PC-9 (cell line): ENCODE measurements around the gene VAPA. TPM values are rescaled to one million over a fixed set of nuclear protein-coding genes. Genes with fewer than 3 reads are reported as not detected.

Experiments
- BruUV-seq: library from RNA; stranded (reverse); fragments of 400-500 nt; replicated peaks from 2 replicates; lab custom pipeline; 2021; lab: Mats Ljungman, UMichigan
- CTCF ChIA-PET: fragments of 300-600 bp; sonication (Branson Sonifier 250); formaldehyde crosslinking; loops from one replicate; lab custom pipeline; 2022; ENCODE audit warnings: antibody characterized with exemption; lab: Charles Lee
- POLR2A ChIA-PET: fragments of 300-600 bp; sonication (Branson Sonifier 250); formaldehyde crosslinking; loops from one replicate; lab custom pipeline; 2022; ENCODE audit warnings: antibody characterized with exemption; ENCODE audit not compliant: unreplicated experiment; lab: Charles Lee
- DNase-seq, 2 experiments: peaks; one replicate each; pipeline versions ENCODE4 v3.0.0 to v3.0.0-alpha.2; 2015 to 2022; ENCODE audit warnings: mixed read lengths in 1 of 2
- H2AFZ ChIP-seq: fragments of 200-600 bp; sonication (generic); 2 replicates; pipeline ENCODE4 v1.8.1; 2017; ENCODE audit warnings: antibody characterized with exemption
- H3F3A ChIP-seq: fragments of 200-600 bp; sonication (generic); 2 replicates; pipeline ENCODE4 v1.8.1; 2017; ENCODE audit warnings: antibody characterized with exemption, mild to moderate bottlenecking, low read depth; ENCODE audit not compliant: insufficient read depth
- H3K27ac ChIP-seq: fragments of 200-600 bp; sonication (generic); 2 replicates; pipeline ENCODE4 v1.6.1; 2016; ENCODE audit warnings: mixed run types
- H3K27me3 ChIP-seq: fragments of 200-600 bp; sonication (generic); 2 replicates; pipeline ENCODE4 v1.6.1; 2016; ENCODE audit warnings: low read depth, mixed run types; ENCODE audit not compliant: insufficient read depth
- H3K36me3 ChIP-seq: fragments of 200-600 bp; sonication (generic); 2 replicates; pipeline ENCODE4 v1.6.1; 2016; ENCODE audit warnings: low read depth, mixed run types
- H3K4me1 ChIP-seq: fragments of 200-600 bp; sonication (generic); replicated peaks from 2 replicates; pipeline ENCODE4 v1.6.1; 2016; ENCODE audit warnings: mixed run types; ENCODE audit not compliant: insufficient read depth
- H3K4me2 ChIP-seq: fragments of 200-600 bp; sonication (generic); 2 replicates; pipeline ENCODE4 v1.6.1; 2017; ENCODE audit warnings: mixed run types
- H3K4me3 ChIP-seq: fragments of 200-600 bp; sonication (generic); 2 replicates; pipeline ENCODE4 v1.6.1; 2016; ENCODE audit warnings: mixed run types
- H3K79me2 ChIP-seq: fragments of 200-600 bp; sonication (generic); 2 replicates; pipeline ENCODE4 v1.6.1; 2017; ENCODE audit warnings: low read depth, mixed run types
- H3K9me2 ChIP-seq: fragments of 200-600 bp; sonication (generic); 2 replicates; pipeline ENCODE4 v1.8.1; 2017; ENCODE audit warnings: mild to moderate bottlenecking; ENCODE audit not compliant: insufficient read depth
- H3K9me3 ChIP-seq: fragments of 200-600 bp; sonication (generic); 2 replicates; pipeline ENCODE4 v1.8.1; 2016; ENCODE audit warnings: low read depth; ENCODE audit not compliant: insufficient read depth
- H4K20me1 ChIP-seq: fragments of 200-600 bp; sonication (generic); 2 replicates; pipeline ENCODE4 v1.8.1; 2017; ENCODE audit not compliant: insufficient read depth
- CTCF ChIP-seq: fragments of 200-600 bp; sonication (generic); conservative IDR thresholded peaks from 2 replicates; pipeline ENCODE4 v1.6.1; 2017; ENCODE audit warnings: mixed run types, antibody characterized with exemption, mild to moderate bottlenecking, moderate library complexity
- EZH2 ChIP-seq: fragments of 200-600 bp; sonication (generic); IDR thresholded peaks from 2 replicates; pipeline ENCODE4 v1.8.0; 2017; ENCODE audit warnings: antibody characterized with exemption, low read depth
- intact Hi-C: fragments of 100-400 bp; cut with micrococcal nuclease; formaldehyde crosslinking; loops from one replicate; pipeline ENCODE4 v1.10.0; 2022; ENCODE audit not compliant: unreplicated experiment
- total RNA-seq: library from RNA; stranded (reverse); gene quantifications from 2 replicates; pipeline ENCODE4 v1.2.3, GENCODE V29; 2021

VAPA gene
- total RNA-seq, 1 experiment from 2014 or later: 340 TPM

- H3K27me3 ChIP-seq: peaks cover 6% of the 10 kb centered on the region; the same call in 1 of the 2 replicates
- CTCF ChIA-PET: no interaction called here
- no peaks in the 10 kb centered on the region for H3K9me2 ChIP-seq
- H3K36me3 ChIP-seq: no peaks in the 10 kb centered on the region
- H3F3A ChIP-seq: no peaks in the 10 kb centered on the region
- 0 out of 2 replicates have a peak, but pooled peaks cover 5% of the 10 kb centered on the region for H3K9me3 ChIP-seq
- DNase-seq: no peak
- intact Hi-C loops: no loop called here
- no peaks in the 10 kb centered on the region for H3K79me2 ChIP-seq
- POLR2A ChIA-PET: no interaction called here
- no peaks in the 10 kb centered on the region for H3K4me1 ChIP-seq
- no peak overlapping the region for H2AFZ ChIP-seq
- no TSS peak for BruUV-seq
- H3K27ac ChIP-seq: no peak overlapping the region
- H4K20me1 ChIP-seq: no peaks in the 10 kb centered on the region
- no peak overlapping the region for H3K4me2 ChIP-seq
- H3K4me3 ChIP-seq: no peak overlapping the region
- no peak for TF ChIP-seq CTCF
- no peak for TF ChIP-seq EZH2
Observed at GRCh38 chr18:9994026-9994570, 80.3 kb downstream of the VAPA start.

GRCh38 chr18:9994701-9995235 lies 81.0 kb downstream of the VAPA start:
- Histone ChIP-seq H3K79me2 (no peaks in the 10 kb centered on the region), H3K9me3 (0 out of 2 replicates have a peak, but pooled peaks cover 5% of the 10 kb centered on the region), H3K27me3 (peaks cover 6% of the 10 kb centered on the region; the same call in 1 of the 2 replicates), H3K4me1 (no peaks in the 10 kb centered on the region), H3K36me3 (no peaks in the 10 kb centered on the region), H3K4me2 (no peak overlapping the region), H3K27ac (no peak overlapping the region), H3K4me3 (no peak overlapping the region), H4K20me1 (no peaks in the 10 kb centered on the region), H3K9me2 (no peaks in the 10 kb centered on the region), H3F3A (no peaks in the 10 kb centered on the region), H2AFZ (no peak overlapping the region)
- ChIA-PET CTCF (no interaction called here), POLR2A (no interaction called here)
- no TSS peak for BruUV-seq
- no peak for DNase-seq
- TF ChIP-seq CTCF: no peak
- no peak for TF ChIP-seq EZH2
- intact Hi-C loops: no loop called here

GRCh38 chr18:9995631-9996030 lies 81.8 kb downstream of the VAPA start:
- DNase-seq: no peak
- H3K27me3 ChIP-seq: peaks cover 6% of the 10 kb centered on the region; the same call in 1 of the 2 replicates
- no peaks in the 10 kb centered on the region for H3K36me3 ChIP-seq
- no peak overlapping the region for H3K4me2 ChIP-seq
- H3K79me2 ChIP-seq: no peaks in the 10 kb centered on the region
- intact Hi-C loops: no loop called here
- H3K9me2 ChIP-seq: no peaks in the 10 kb centered on the region
- POLR2A ChIA-PET: no interaction called here
- no TSS peak for BruUV-seq
- no peaks in the 10 kb centered on the region for H3F3A ChIP-seq
- TF ChIP-seq CTCF: no peak
- TF ChIP-seq EZH2: no peak
- H3K9me3 ChIP-seq: 0 out of 2 replicates have a peak, but pooled peaks cover 5% of the 10 kb centered on the region
- no peaks in the 10 kb centered on the region for H4K20me1 ChIP-seq
- H2AFZ ChIP-seq: no peak overlapping the region
- H3K27ac ChIP-seq: no peak overlapping the region
- H3K4me1 ChIP-seq: no peaks in the 10 kb centered on the region
- CTCF ChIA-PET: no interaction called here
- no peak overlapping the region for H3K4me3 ChIP-seq
